Glutamatergic neuron (in vitro differentiated cells): ENCODE measurements around the gene BAZ1A. TPM values are rescaled to one million over a fixed set of nuclear protein-coding genes. Genes with fewer than 3 reads are reported as not detected.

ENCODE experiments used
- DNase-seq: peaks from one replicate; pipeline ENCODE4 v3.0.0; 2022
- H3K27ac Mint-ChIP-seq: one replicate; pipeline ENCODE4 v1.8.0; 2020; ENCODE audit warnings: mild to moderate bottlenecking, mixed read lengths, inconsistent platforms; ENCODE audit not compliant: unreplicated experiment
- H3K27me3 Mint-ChIP-seq: one replicate; pipeline ENCODE4 v1.8.0; 2020; ENCODE audit warnings: mild to moderate bottlenecking, moderate library complexity, mixed read lengths, inconsistent platforms; ENCODE audit not compliant: unreplicated experiment
- H3K36me3 Mint-ChIP-seq: one replicate; pipeline ENCODE4 v1.8.0; 2020; ENCODE audit warnings: mild to moderate bottlenecking, mixed read lengths, inconsistent platforms; ENCODE audit not compliant: unreplicated experiment
- H3K4me1 Mint-ChIP-seq: one replicate; pipeline ENCODE4 v1.8.0; 2020; ENCODE audit warnings: mild to moderate bottlenecking, low read depth, mixed read lengths, inconsistent platforms; ENCODE audit not compliant: unreplicated experiment
- H3K4me3 Mint-ChIP-seq: one replicate; pipeline ENCODE4 v1.8.0; 2020; ENCODE audit warnings: mild to moderate bottlenecking, mixed read lengths, inconsistent platforms; ENCODE audit not compliant: unreplicated experiment
- H3K9me3 Mint-ChIP-seq: one replicate; pipeline ENCODE4 v1.8.0; 2020; ENCODE audit warnings: mild to moderate bottlenecking, moderate library complexity, mixed read lengths, inconsistent platforms; ENCODE audit not compliant: unreplicated experiment
- CTCF ChIP-seq: fragments of 200-600 bp; sonication (generic); IDR thresholded peaks from one replicate; pipeline ENCODE4 v1.5.0; 2021; ENCODE audit not compliant: partially characterized antibody, unreplicated experiment
- total RNA-seq: library from RNA; stranded (reverse); fragmentation: NEBNext Ultra II Directional; extraction: Animal tissue kit (Norgen Biotek cat#: 25700); gene quantifications from one replicate; pipeline ENCODE4 v1.2.1, GENCODE V29; 2021; ENCODE audit not compliant: unreplicated experiment

The BAZ1A gene
- total RNA-seq, 1 donor from 2014 or later, result 41.3 TPM

DNA sequence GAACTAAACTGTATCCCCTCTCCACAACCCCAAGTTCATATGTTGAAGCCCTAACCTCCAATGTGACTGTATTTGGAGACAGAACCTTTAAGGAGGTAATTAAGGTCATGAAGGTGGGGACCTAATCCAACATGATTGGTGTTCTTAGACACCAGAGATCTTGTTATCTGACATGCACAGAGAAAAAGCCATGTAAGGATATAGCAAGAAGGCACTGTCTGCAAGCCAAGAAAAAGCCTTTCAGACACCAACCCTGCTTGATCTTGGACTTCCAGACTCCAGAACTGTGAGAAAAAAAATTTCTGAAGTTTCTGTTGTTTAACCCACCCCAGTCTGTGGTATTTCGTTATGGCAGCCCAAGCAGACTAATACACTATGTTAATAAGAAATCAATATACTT, 98.5 kb downstream of the BAZ1A start:
- Mint-ChIP-seq H3K36me3 (no peaks in the 10 kb centered on the region), H3K27me3 (no peaks in the 10 kb centered on the region), H3K9me3 (no peaks in the 10 kb centered on the region), H3K27ac (no peak overlapping the region), H3K4me1 (no peaks in the 10 kb centered on the region), H3K4me3 (no peak overlapping the region)
- DNase-seq, result no peak
- no peak for TF ChIP-seq CTCF

GRCh38 chr14:34775922-34776321, 99.2 kb downstream of the BAZ1A start:
- H3K27me3 Mint-ChIP-seq, result no peaks in the 10 kb centered on the region
- no peaks in the 10 kb centered on the region for H3K9me3 Mint-ChIP-seq
- no peaks in the 10 kb centered on the region for H3K36me3 Mint-ChIP-seq
- no peak for TF ChIP-seq CTCF
- H3K4me1 Mint-ChIP-seq, result no peaks in the 10 kb centered on the region
- H3K4me3 Mint-ChIP-seq, result no peak overlapping the region
- DNase-seq, result no peak
- H3K27ac Mint-ChIP-seq, result no peak overlapping the region

DNA sequence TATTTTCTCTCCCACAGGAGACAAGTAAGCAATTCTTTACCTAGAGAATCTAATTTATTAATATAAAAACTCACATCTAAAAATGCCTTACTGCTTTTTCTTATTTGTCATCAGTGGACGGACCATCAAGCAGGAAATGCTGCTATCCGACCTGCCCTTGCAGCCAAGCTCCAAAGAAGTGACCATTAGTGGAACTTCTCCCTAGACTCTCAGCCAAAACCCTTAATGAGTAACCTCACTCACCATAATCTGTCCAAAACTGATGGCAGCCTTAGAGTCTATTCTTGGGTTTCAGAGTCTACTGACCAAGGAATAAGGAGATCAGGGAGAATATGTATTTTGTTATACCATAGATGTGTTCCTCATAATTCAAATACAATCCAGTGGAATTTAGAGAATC, 99.8 kb downstream of the BAZ1A start:
- H3K9me3 Mint-ChIP-seq, result no peaks in the 10 kb centered on the region
- no peak for DNase-seq
- H3K4me1 Mint-ChIP-seq, result no peaks in the 10 kb centered on the region
- no peak for TF ChIP-seq CTCF
- no peak overlapping the region for H3K27ac Mint-ChIP-seq
- H3K4me3 Mint-ChIP-seq, result no peak overlapping the region
- H3K27me3 Mint-ChIP-seq, result no peaks in the 10 kb centered on the region
- no peaks in the 10 kb centered on the region for H3K36me3 Mint-ChIP-seq

GRCh38 chr14:34770901-34771300, 104.3 kb downstream of the BAZ1A start:
- Mint-ChIP-seq H3K27me3 (no peaks in the 10 kb centered on the region), H3K4me1 (no peaks in the 10 kb centered on the region), H3K27ac (no peak overlapping the region), H3K9me3 (no peaks in the 10 kb centered on the region), H3K4me3 (no peak overlapping the region), H3K36me3 (no peaks in the 10 kb centered on the region)
- no peak for DNase-seq
- no peak for TF ChIP-seq CTCF

DNA sequence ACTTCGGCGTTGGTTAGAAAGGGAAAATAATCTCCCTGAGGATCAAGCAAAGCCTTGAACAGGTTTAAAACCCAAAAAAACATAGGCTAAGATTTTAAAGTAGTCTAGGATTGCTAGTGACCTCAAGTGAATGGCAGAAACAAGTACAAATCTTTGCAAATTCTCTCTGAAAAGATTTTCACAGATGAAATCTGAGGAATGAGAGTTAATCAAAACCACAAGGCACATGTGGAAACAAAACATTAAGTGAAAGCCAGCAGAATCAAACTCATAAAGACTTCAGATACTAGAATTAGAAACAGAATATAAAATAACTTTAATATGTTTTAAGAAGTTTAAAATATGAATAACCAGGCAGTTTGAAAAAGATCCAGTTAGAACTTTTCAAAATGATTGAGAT, 108.6 kb downstream of the BAZ1A start:
- Mint-ChIP-seq H3K36me3 (peaks cover 4% of the 10 kb centered on the region), H3K27ac (no peak overlapping the region), H3K9me3 (no peaks in the 10 kb centered on the region), H3K4me1 (no peaks in the 10 kb centered on the region), H3K4me3 (no peak overlapping the region), H3K27me3 (no peaks in the 10 kb centered on the region)
- DNase-seq, result no peak
- TF ChIP-seq CTCF, result no peak
